Endothelial cell of umbilical vein (primary cell): ENCODE measurements around the gene SGCD. TPM values are rescaled to one million over a fixed set of nuclear protein-coding genes. Genes with fewer than 3 reads are reported as not detected.

Experiments used
- BruUV-seq: library from RNA; stranded (reverse); fragments of 400-500 nt; replicated peaks from 2 replicates; lab custom pipeline; 2021; lab: Mats Ljungman, UMichigan
- CTCF ChIA-PET: fragments of 300-600, 350-600 bp; sonication (Branson Sonifier 250); formaldehyde crosslinking; loops from one replicate; lab custom pipeline; 2021; ENCODE audit warnings: antibody characterized with exemption, inconsistent platforms; lab: Charles Lee
- POLR2A ChIA-PET: fragments of 300-600, 350-600 bp; sonication (Branson Sonifier 250); formaldehyde crosslinking; loops from one replicate; lab custom pipeline; 2021; ENCODE audit warnings: antibody characterized with exemption, inconsistent platforms; lab: Charles Lee
- DNase-seq: peaks from one replicate; pipeline ENCODE4 v3.0.0-alpha.2; 2011; ENCODE audit warnings: low read depth, low spot score
- FAIRE-seq: peaks from 2 replicates; lab custom pipeline; 2011; peaks lifted over from hg19 to GRCh38; lab: Jason Lieb, UNC
- H2AFZ ChIP-seq: 2 replicates; pipeline ENCODE4 v1.6.0; 2012; ENCODE audit warnings: low read depth, low read length, control low read depth, inconsistent platforms
- H3K27ac ChIP-seq: 2 replicates; pipeline ENCODE4 v1.5.1; 2011; ENCODE audit warnings: low read depth, mild to moderate bottlenecking, control low read depth, low read length, moderate library complexity; ENCODE audit not compliant: insufficient read depth
- H3K27me3 ChIP-seq, 2 experiments: 2 replicates each; pipeline versions ENCODE4 v1.6.0 to v1.6.1; 2011; ENCODE audit warnings: low read length in 2 of 2, mixed read lengths in 1 of 2; ENCODE audit not compliant: control insufficient read depth in 2 of 2, insufficient read depth in 2 of 2
- H3K36me3 ChIP-seq, 2 experiments: 2 replicates in 1 of 2; 3 replicates in 1 of 2; pipeline ENCODE4 v1.5.1; 2011; ENCODE audit warnings: low read length in 2 of 2, mild to moderate bottlenecking in 1 of 2, moderate library complexity in 1 of 2; ENCODE audit not compliant: control insufficient read depth in 2 of 2, insufficient read depth in 2 of 2; ENCODE audit errors: extremely low read depth in 1 of 2
- H3K4me1 ChIP-seq: 3 replicates; pipeline ENCODE4 v1.5.1; 2011; ENCODE audit warnings: mild to moderate bottlenecking, low read length; ENCODE audit not compliant: control insufficient read depth, insufficient read depth; ENCODE audit errors: extremely low read depth
- H3K4me2 ChIP-seq: 2 replicates; pipeline ENCODE4 v1.6.1; 2011; ENCODE audit warnings: low read length, control low read depth, mixed read lengths; ENCODE audit not compliant: insufficient read depth
- H3K4me3 ChIP-seq, 3 experiments: fragments of 200-600 bp in 1 of 3; sonication (generic), shearing (Covaris generic) in 1 of 3; replicated peaks in 1 of 3; 2 replicates each; pipeline ENCODE4 v1.5.1; 2011 to 2016; ENCODE audit warnings: control low read depth in 3 of 3, low read length in 3 of 3, mild to moderate bottlenecking in 2 of 3, inconsistent platforms in 1 of 3, low read depth in 1 of 3, moderate library complexity in 1 of 3; ENCODE audit not compliant: insufficient read depth in 1 of 3
- H3K79me2 ChIP-seq: 2 replicates; pipeline ENCODE4 v1.6.0; 2012; ENCODE audit warnings: low read length, inconsistent platforms; ENCODE audit not compliant: control insufficient read depth, insufficient read depth
- H3K9ac ChIP-seq: replicated peaks from 2 replicates; pipeline ENCODE3; 2011; ENCODE audit warnings: low read length, control low read depth; ENCODE audit not compliant: insufficient read depth; ENCODE audit errors: extremely low read depth
- H3K9me1 ChIP-seq: replicated peaks from 3 replicates; pipeline ENCODE4 v1.6.0; 2011; ENCODE audit warnings: mild to moderate bottlenecking, low read length; ENCODE audit not compliant: control insufficient read depth, insufficient read depth; ENCODE audit errors: extremely low read depth
- H3K9me3 ChIP-seq: replicated peaks from 2 replicates; pipeline ENCODE4 v1.5.1; 2012; ENCODE audit warnings: low read length, inconsistent platforms; ENCODE audit not compliant: control insufficient read depth, insufficient read depth
- H4K20me1 ChIP-seq: replicated peaks from 2 replicates; pipeline ENCODE3; 2011; ENCODE audit warnings: mild to moderate bottlenecking, low read length; ENCODE audit not compliant: control insufficient read depth, insufficient read depth; ENCODE audit errors: extremely low read depth
- EZH2 ChIP-seq: IDR thresholded peaks from 2 replicates; pipeline ENCODE4 v1.6.1; 2012; ENCODE audit warnings: borderline replicate concordance, low read depth, mild to moderate bottlenecking, moderate library complexity, low read length, inconsistent platforms; ENCODE audit not compliant: severe bottlenecking
- FOS ChIP-seq: IDR thresholded peaks from 2 replicates; pipeline ENCODE4 v1.6.1; 2011; ENCODE audit warnings: mild to moderate bottlenecking, low read length, moderate library complexity, borderline replicate concordance; ENCODE audit not compliant: insufficient read depth
- GATA2 ChIP-seq: IDR thresholded peaks from 2 replicates; pipeline ENCODE4 v1.7.0; 2011; ENCODE audit warnings: low read depth, mild to moderate bottlenecking, moderate library complexity, mixed read lengths, low read length; ENCODE audit not compliant: insufficient read length, insufficient read depth
- JUN ChIP-seq: IDR thresholded peaks from 2 replicates; pipeline ENCODE4 v1.6.1; 2011; ENCODE audit warnings: borderline replicate concordance, low read depth; ENCODE audit not compliant: insufficient read length, insufficient read depth
- MYC ChIP-seq: IDR thresholded peaks from one replicate; pipeline ENCODE4 v1.6.1; 2011; ENCODE audit warnings: mild to moderate bottlenecking, low read depth, low read length
- POLR2A ChIP-seq: IDR thresholded peaks from 2 replicates; pipeline ENCODE4 v1.6.1; 2012; ENCODE audit warnings: low read depth, mild to moderate bottlenecking, control low read depth, low read length
- POLR2AphosphoS5 ChIP-seq: IDR thresholded peaks from 2 replicates; pipeline ENCODE4 v1.6.1; 2012; ENCODE audit warnings: low read depth, mild to moderate bottlenecking, control low read depth, low read length, moderate library complexity; ENCODE audit not compliant: insufficient read depth
- dilution Hi-C: fragments of 300-500 bp; cut with MboI; formaldehyde crosslinking; loops from one replicate; pipeline ENCODE4 v1.15.0; 2019; ENCODE audit warnings: low sequenced_read_pairs; ENCODE audit not compliant: extremely low pct_ligation_motif_present
- intact Hi-C: fragments of 100-400 bp; cut with micrococcal nuclease; formaldehyde crosslinking; loops from one replicate; pipeline ENCODE4 v1.10.0; 2022
- polyA plus RNA-seq, 4 experiments: library from polyadenylated mRNA; depleted of rRNA in 3 of 4; stranded (reverse) in 3 of 4; unstranded in 1 of 4; fragments of >200 nt; gene quantifications; 2 replicates each; pipeline versions ENCODE4 v1.2.1 to v1.2.3, GENCODE V29; 2011 to 2012; ENCODE audit warnings: missing spikeins in 1 of 4
- total RNA-seq: library from RNA; stranded (reverse); gene quantifications from 2 replicates; pipeline ENCODE4 v1.2.3, GENCODE V29; 2021
- TF ChIP-seq, protein P1 (sequence below), 2 donors: IDR thresholded peaks; 1 replicate in 1 of 2; 2 replicates in 1 of 2; pipeline ENCODE4 v1.5.1; 2011; ENCODE audit warnings: low read length in 2 of 2, mild to moderate bottlenecking in 2 of 2, moderate library complexity in 2 of 2, control low read depth in 1 of 2, inconsistent platforms in 1 of 2, low read depth in 1 of 2; ENCODE audit not compliant: insufficient read depth in 1 of 2; ENCODE audit errors: extremely low read depth in 1 of 2
- TF ChIP-seq, protein P2 (sequence below): IDR thresholded peaks from 2 replicates; pipeline ENCODE4 v1.6.1; 2011; ENCODE audit not compliant: insufficient read depth, insufficient read length

Gene SGCD
- total and polyA plus RNA-seq, 2 donors (not counting 3 experiments of a cell fraction or from before 2014, with no cell fraction given), result not detected

DNA sequence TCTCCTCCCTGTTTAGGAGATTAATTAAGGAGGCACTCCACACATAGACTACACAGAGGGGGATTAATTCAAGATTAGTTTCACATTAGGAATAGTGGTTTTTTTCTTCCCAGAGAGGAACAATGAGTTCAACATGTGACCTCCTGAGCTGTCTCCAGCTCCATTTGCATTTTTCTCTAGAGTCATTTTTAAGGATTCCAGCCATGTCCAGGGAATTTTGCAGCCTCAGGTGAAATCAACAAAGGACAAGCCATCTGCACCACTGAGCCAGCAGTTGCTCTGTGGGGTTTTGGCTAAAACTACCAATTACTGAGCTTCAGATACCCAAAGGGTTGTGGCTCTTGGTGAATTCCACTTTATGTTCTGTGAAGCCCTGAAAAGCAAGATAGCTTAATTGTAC, 264.7 kb downstream of the SGCD start:
- Histone ChIP-seq H3K27me3 (no peaks in the 10 kb centered on the region), H4K20me1 (no peaks in the 10 kb centered on the region), H3K4me2 (no peak overlapping the region), H3K4me3 (no peak overlapping the region), H3K27ac (no peak overlapping the region), H2AFZ (no peak overlapping the region), H3K9me1 (no peaks in the 10 kb centered on the region), H3K4me1 (no peaks in the 10 kb centered on the region), H3K9ac (no peak overlapping the region), H3K9me3 (peaks cover 5% of the 10 kb centered on the region), H3K79me2 (no peaks in the 10 kb centered on the region), H3K36me3 (no peaks in the 10 kb centered on the region)
- intact Hi-C loops (no loop called here), dilution Hi-C loops (no loop called here)
- POLR2A ChIA-PET, result no interaction called here
- DNase-seq (no peak), FAIRE-seq (no peak)
- CTCF ChIA-PET, result no interaction called here
- no TSS peak for BruUV-seq
- TF ChIP-seq POLR2A (no peak), FOS (no peak)

DNA sequence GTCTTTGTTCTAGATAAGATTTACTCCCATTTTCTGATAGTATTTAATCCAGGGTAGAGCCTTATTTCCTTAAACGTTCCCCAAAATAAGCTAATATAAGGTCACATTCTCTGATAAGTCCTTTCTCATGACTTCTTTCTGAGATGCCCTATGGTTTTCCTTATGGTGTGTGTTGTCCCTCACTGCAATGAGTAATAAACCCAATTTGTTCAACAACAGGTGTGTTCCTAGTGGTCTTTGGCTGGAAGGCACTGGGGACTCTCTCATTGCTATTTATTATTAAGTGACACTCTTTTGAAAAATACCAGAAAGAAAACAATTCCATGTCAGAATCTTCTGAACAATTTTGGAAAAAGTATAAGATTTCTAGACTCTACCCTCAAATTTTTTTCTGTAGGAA, 266.6 kb downstream of the SGCD start:
- TF ChIP-seq, protein P1, sequence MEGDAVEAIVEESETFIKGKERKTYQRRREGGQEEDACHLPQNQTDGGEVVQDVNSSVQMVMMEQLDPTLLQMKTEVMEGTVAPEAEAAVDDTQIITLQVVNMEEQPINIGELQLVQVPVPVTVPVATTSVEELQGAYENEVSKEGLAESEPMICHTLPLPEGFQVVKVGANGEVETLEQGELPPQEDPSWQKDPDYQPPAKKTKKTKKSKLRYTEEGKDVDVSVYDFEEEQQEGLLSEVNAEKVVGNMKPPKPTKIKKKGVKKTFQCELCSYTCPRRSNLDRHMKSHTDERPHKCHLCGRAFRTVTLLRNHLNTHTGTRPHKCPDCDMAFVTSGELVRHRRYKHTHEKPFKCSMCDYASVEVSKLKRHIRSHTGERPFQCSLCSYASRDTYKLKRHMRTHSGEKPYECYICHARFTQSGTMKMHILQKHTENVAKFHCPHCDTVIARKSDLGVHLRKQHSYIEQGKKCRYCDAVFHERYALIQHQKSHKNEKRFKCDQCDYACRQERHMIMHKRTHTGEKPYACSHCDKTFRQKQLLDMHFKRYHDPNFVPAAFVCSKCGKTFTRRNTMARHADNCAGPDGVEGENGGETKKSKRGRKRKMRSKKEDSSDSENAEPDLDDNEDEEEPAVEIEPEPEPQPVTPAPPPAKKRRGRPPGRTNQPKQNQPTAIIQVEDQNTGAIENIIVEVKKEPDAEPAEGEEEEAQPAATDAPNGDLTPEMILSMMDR (IDR thresholded peaks at IDR 0.05; ENCODE audit: extremely low read depth in 1 of 2, insufficient read depth in 1 of 2, low read depth in 1 of 2, low read length in 2 of 2), result no peak
- TF ChIP-seq EZH2, result no peak
- no peak for TF ChIP-seq FOS
- TF ChIP-seq GATA2, result no peak
- TF ChIP-seq, protein P2, sequence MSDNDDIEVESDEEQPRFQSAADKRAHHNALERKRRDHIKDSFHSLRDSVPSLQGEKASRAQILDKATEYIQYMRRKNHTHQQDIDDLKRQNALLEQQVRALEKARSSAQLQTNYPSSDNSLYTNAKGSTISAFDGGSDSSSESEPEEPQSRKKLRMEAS, result no peak
- no peak for TF ChIP-seq POLR2A
- TF ChIP-seq JUN, result no peak
- no peak for TF ChIP-seq MYC
- TF ChIP-seq POLR2AphosphoS5, result no peak
- H3K9ac ChIP-seq, result no peak overlapping the region
- no peak for FAIRE-seq
- dilution Hi-C loops, result no loop called here
- no peak overlapping the region for H2AFZ ChIP-seq
- intact Hi-C loops, result no loop called here
- no peaks in the 10 kb centered on the region for H3K36me3 ChIP-seq
- H3K9me3 ChIP-seq, result peaks cover 7% of the 10 kb centered on the region
- no peaks in the 10 kb centered on the region for H3K27me3 ChIP-seq
- ChIA-PET CTCF (no interaction called here), POLR2A (no interaction called here)
- H3K9me1 ChIP-seq, result no peaks in the 10 kb centered on the region
- H3K4me3 ChIP-seq, result no peak overlapping the region
- DNase-seq, result no peak
- no peaks in the 10 kb centered on the region for H3K4me1 ChIP-seq
- no peaks in the 10 kb centered on the region for H4K20me1 ChIP-seq
- no TSS peak for BruUV-seq
- H3K79me2 ChIP-seq, result no peaks in the 10 kb centered on the region
- no peak overlapping the region for H3K4me2 ChIP-seq
- no peak overlapping the region for H3K27ac ChIP-seq
